OCI-LY1 (cell line): ENCODE measurements around the gene GLT8D1.

Source experiments
- H2AFZ ChIP-seq: fragments of 200-600 bp; sonication (generic), shearing (Covaris generic); 2 replicates; pipeline ENCODE4 v1.6.0; 2014; ENCODE audit warnings: antibody characterized with exemption, mild to moderate bottlenecking, low read length
- H3F3A ChIP-seq: fragments of 200-600 bp; sonication (generic), shearing (Covaris generic); 2 replicates; pipeline ENCODE4 v1.6.0; 2014; ENCODE audit warnings: mild to moderate bottlenecking, antibody characterized with exemption, low read length, moderate library complexity; ENCODE audit not compliant: insufficient read depth
- H3K27ac ChIP-seq: fragments of 200-600 bp; sonication (generic); 2 replicates; pipeline ENCODE4 v1.5.1; 2014; ENCODE audit warnings: low read length, mixed run types, mild to moderate bottlenecking, low read depth; ENCODE audit not compliant: poor library complexity, severe bottlenecking
- H3K27me3 ChIP-seq: fragments of 200-600 bp; sonication (generic); 2 replicates; pipeline ENCODE4 v1.6.0; 2014; ENCODE audit warnings: antibody characterized with exemption, mild to moderate bottlenecking, low read length, moderate library complexity; ENCODE audit not compliant: insufficient read depth
- H3K36me3 ChIP-seq: fragments of 200-600 bp; sonication (generic); 2 replicates; pipeline ENCODE4 v1.6.1; 2014; ENCODE audit warnings: mild to moderate bottlenecking, antibody characterized with exemption, low read length, moderate library complexity, mixed read lengths; ENCODE audit not compliant: insufficient read depth
- H3K4me1 ChIP-seq: fragments of 200-600 bp; sonication (generic); 2 replicates; pipeline ENCODE4 v1.5.1; 2014; ENCODE audit warnings: mild to moderate bottlenecking, low read length, moderate library complexity; ENCODE audit not compliant: insufficient read depth, severe bottlenecking
- H3K4me2 ChIP-seq: fragments of 200-600 bp; sonication (generic), shearing (Covaris generic); 2 replicates; pipeline ENCODE4 v1.6.1; 2014; ENCODE audit warnings: low read length
- H3K4me3 ChIP-seq: fragments of 200-600 bp; sonication (generic); 2 replicates; pipeline ENCODE4 v1.5.1; 2014; ENCODE audit warnings: low read length, low read depth, mild to moderate bottlenecking, mixed read lengths; ENCODE audit not compliant: poor library complexity, severe bottlenecking
- H3K79me2 ChIP-seq: fragments of 200-600 bp; shearing (Covaris generic); 2 replicates; pipeline ENCODE4 v1.6.1; 2016; ENCODE audit warnings: mixed run types, low read length, mixed read lengths; ENCODE audit not compliant: insufficient read depth
- H3K9ac ChIP-seq: fragments of 200-600 bp; sonication (generic), shearing (Covaris generic); 2 replicates; pipeline ENCODE4 v1.6.1; 2014; ENCODE audit warnings: mild to moderate bottlenecking, low read length, mixed read lengths
- H3K9me2 ChIP-seq: fragments of 200-600 bp; sonication (generic), shearing (Covaris generic); 2 replicates; pipeline ENCODE4 v1.6.1; 2014; ENCODE audit warnings: low read depth, mild to moderate bottlenecking, low read length, mixed read lengths
- H3K9me3 ChIP-seq: fragments of 200-600 bp; shearing (Covaris generic); 2 replicates; pipeline ENCODE4 v1.6.1; 2014; ENCODE audit warnings: low read length, mixed read lengths
- H4K20me1 ChIP-seq: fragments of 200-600 bp; sonication (generic), shearing (Covaris generic); 2 replicates; pipeline ENCODE4 v1.6.0; 2016; ENCODE audit warnings: mild to moderate bottlenecking, low read length; ENCODE audit not compliant: insufficient read depth
- EZH2 ChIP-seq: fragments of 200-600 bp; sonication (generic), shearing (Covaris generic); IDR thresholded peaks from 2 replicates; pipeline ENCODE4 v1.8.0; 2017; ENCODE audit warnings: borderline replicate concordance, mixed run types, mild to moderate bottlenecking, antibody characterized with exemption, low read length, moderate library complexity, mixed read lengths
- TF ChIP-seq, protein P1 (sequence below): fragments of 200-600 bp; sonication (generic), shearing (Covaris generic); IDR thresholded peaks from 2 replicates; pipeline ENCODE4 v1.5.1; 2017; ENCODE audit warnings: mild to moderate bottlenecking, antibody characterized with exemption, low read length, moderate library complexity, mixed read lengths

Gene GLT8D1

DNA sequence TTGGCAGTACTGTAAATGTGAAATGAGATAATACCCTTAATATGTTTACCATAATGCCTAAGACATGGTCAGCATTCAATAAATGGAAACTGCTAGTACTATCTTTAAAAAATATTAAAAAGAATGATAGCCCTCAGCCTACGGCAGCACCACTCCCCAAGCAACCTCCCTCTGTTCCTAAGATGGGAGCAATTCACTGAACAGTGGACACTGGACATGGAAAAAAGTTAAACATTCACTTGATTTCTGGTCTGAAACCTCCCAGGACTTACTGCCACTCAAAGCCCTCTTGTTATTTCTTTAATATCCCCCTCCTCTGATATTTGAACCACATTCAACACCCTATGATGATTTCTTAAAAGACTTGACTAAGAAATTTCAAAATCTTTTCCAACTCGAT is 38.1 kb upstream of the GLT8D1 start:
- Histone ChIP-seq H3K4me3 (no peak overlapping the region), H3K4me1 (no peaks in the 10 kb centered on the region), H3K9me3 (0 out of 2 replicates have a peak, but pooled peaks cover 4% of the 10 kb centered on the region), H3K9me2 (no peaks in the 10 kb centered on the region), H3K27ac (no peak overlapping the region), H3K36me3 (peaks cover 71% of the 10 kb centered on the region), H2AFZ (no peak overlapping the region), H3F3A (no peaks in the 10 kb centered on the region), H4K20me1 (no peaks in the 10 kb centered on the region), H3K27me3 (no peaks in the 10 kb centered on the region), H3K79me2 (no peaks in the 10 kb centered on the region), H3K4me2 (no peak overlapping the region), H3K9ac (no peak overlapping the region)
- TF ChIP-seq, protein P1, sequence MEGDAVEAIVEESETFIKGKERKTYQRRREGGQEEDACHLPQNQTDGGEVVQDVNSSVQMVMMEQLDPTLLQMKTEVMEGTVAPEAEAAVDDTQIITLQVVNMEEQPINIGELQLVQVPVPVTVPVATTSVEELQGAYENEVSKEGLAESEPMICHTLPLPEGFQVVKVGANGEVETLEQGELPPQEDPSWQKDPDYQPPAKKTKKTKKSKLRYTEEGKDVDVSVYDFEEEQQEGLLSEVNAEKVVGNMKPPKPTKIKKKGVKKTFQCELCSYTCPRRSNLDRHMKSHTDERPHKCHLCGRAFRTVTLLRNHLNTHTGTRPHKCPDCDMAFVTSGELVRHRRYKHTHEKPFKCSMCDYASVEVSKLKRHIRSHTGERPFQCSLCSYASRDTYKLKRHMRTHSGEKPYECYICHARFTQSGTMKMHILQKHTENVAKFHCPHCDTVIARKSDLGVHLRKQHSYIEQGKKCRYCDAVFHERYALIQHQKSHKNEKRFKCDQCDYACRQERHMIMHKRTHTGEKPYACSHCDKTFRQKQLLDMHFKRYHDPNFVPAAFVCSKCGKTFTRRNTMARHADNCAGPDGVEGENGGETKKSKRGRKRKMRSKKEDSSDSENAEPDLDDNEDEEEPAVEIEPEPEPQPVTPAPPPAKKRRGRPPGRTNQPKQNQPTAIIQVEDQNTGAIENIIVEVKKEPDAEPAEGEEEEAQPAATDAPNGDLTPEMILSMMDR, result no peak
- TF ChIP-seq EZH2, result no peak

DNA sequence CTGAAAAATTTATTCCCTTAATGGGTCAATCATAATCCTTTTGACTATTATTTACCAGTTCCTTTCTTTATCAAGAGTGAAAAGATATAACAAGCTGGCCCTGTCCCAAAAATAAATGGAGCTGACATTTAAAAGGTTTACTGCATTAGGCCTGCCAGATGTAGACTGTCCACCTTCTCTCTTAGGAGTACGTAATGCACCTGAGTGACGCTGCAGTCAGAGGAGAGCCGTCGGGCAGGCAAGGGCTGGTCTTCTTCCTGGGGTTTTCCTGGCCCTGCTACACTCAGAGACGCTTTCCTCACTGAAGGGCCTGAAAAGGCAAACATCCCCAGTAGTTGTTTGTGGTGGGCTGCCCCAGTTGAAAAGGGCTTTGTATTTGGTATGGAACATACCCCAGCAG is 37.6 kb upstream of the GLT8D1 start:
- Histone ChIP-seq H3K36me3 (peaks cover 70% of the 10 kb centered on the region), H3K9me2 (no peaks in the 10 kb centered on the region)

DNA sequence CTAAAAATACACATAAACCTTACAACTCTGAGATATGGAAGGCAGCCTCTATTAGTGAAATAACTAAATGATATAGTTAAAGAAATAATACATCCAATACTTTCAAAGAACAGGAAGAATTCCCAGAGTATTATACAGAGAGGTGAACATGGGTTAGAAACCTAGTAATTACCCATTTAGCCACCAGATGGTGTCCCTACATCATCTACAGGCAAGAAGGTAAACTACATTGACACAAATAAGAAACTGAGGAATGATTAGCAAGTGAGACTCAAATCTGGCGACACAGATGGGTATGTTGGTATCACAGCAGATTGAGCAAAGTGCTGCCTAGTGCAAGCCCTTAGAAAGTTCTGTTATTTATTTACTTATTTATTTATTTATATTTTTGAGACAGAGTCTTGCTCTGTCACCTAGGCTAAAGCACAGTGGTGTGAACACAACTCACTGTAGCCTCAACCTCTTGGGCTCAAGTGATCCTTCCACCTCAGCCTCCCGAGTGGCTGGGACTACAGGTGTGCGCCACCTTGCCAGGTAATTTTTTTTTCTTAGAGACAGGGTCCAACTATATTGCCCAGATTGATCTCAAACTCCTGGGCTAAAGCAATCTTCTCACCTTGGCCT is 36.9 kb upstream of the GLT8D1 start:
- TF ChIP-seq, protein P1, result peak; percentile 77
- no peak for TF ChIP-seq EZH2
- no peak overlapping the region for H3K27ac ChIP-seq
- 0 out of 2 replicates have a peak, but pooled peaks cover 4% of the 10 kb centered on the region for H3K9me3 ChIP-seq
- no peaks in the 10 kb centered on the region for H3K4me1 ChIP-seq
- no peak overlapping the region for H3K4me2 ChIP-seq
- H3K79me2 ChIP-seq, result no peaks in the 10 kb centered on the region
- no peaks in the 10 kb centered on the region for H4K20me1 ChIP-seq
- no peaks in the 10 kb centered on the region for H3F3A ChIP-seq
- H3K36me3 ChIP-seq, result peaks cover 72% of the 10 kb centered on the region
- no peaks in the 10 kb centered on the region for H3K9me2 ChIP-seq
- H3K4me3 ChIP-seq, result no peak overlapping the region
- no peak overlapping the region for H2AFZ ChIP-seq
- H3K9ac ChIP-seq, result no peak overlapping the region
- H3K27me3 ChIP-seq, result no peaks in the 10 kb centered on the region

More for the DNA sequence above, 37.6 kb upstream of the GLT8D1 start:
- Histone ChIP-seq H3K4me2 (no peak overlapping the region), H3K9me3 (0 out of 2 replicates have a peak, but pooled peaks cover 4% of the 10 kb centered on the region), H3K4me3 (no peak overlapping the region), H3F3A (no peaks in the 10 kb centered on the region), H3K27ac (no peak overlapping the region), H2AFZ (no peak overlapping the region), H3K4me1 (no peaks in the 10 kb centered on the region), H3K9ac (no peak overlapping the region), H3K79me2 (no peaks in the 10 kb centered on the region), H4K20me1 (no peaks in the 10 kb centered on the region), H3K27me3 (no peaks in the 10 kb centered on the region)
- TF ChIP-seq, protein P1, result no peak
- TF ChIP-seq EZH2, result no peak
